K562 (cell line): ENCODE data around the gene DNAJB2. TPM values are rescaled to one million over a fixed set of nuclear protein-coding genes. Genes with fewer than 3 reads are reported as not detected.

ENCODE experiments used
- ATAC-seq: fragments of 200-7000 bp; cut with Tn5 transposase; 3 replicates; pipeline ENCODE4 v1.9.1; 2020; ENCODE audit warnings: moderate library complexity
- BruUV-seq: library from RNA; stranded (reverse); fragments of 400-500 nt; replicated peaks from 2 replicates; lab custom pipeline; 2021; lab: Mats Ljungman, UMichigan
- CTCF ChIA-PET: fragments of 300-600 bp; formaldehyde crosslinking; extraction: SDS; loops from one replicate; lab custom pipeline; 2021; ENCODE audit warnings: low intra/inter-chr PET ratio; lab: Yijun Ruan, JAX
- POLR2A ChIA-PET: fragments of 300-600, 350-650 bp; sonication (Branson Sonifier 250); formaldehyde crosslinking; extraction: SDS; loops from one replicate; lab custom pipeline; 2021; ENCODE audit warnings: antibody characterized with exemption, inconsistent platforms; lab: Yijun Ruan, JAX
- DNase-seq, 4 experiments: peaks; one replicate each; pipeline versions ENCODE4 v3.0.0 to v3.0.0-alpha.2; 2011 to 2018; ENCODE audit warnings: low spot score in 3 of 4, mixed read lengths in 3 of 4; ENCODE audit errors: extremely low read depth in 1 of 4
- FAIRE-seq: peaks from 2 replicates; lab custom pipeline; 2011; peaks lifted over from hg19 to GRCh38; lab: Jason Lieb, UNC
- H2AFZ ChIP-seq: 2 replicates; pipeline ENCODE4 v1.6.0; 2011; ENCODE audit warnings: low read depth, low read length, control low read depth, inconsistent platforms
- H3K27ac ChIP-seq: fragments of 200-600 bp; 3 replicates; pipeline ENCODE4 v1.8.0; 2011; ENCODE audit warnings: low read depth, mild to moderate bottlenecking, control low read depth, inconsistent platforms, low read length, moderate library complexity, mixed read lengths; ENCODE audit errors: extremely low read depth
- H3K27me3 ChIP-seq, 2 experiments: fragments of 300-600 bp in 1 of 2; 2 replicates in 1 of 2; 3 replicates in 1 of 2; pipeline versions ENCODE4 v1.6.0 to v1.8.0; 2011; ENCODE audit warnings: inconsistent platforms in 2 of 2, low read length in 2 of 2, mild to moderate bottlenecking in 1 of 2, mixed read lengths in 1 of 2, moderate library complexity in 1 of 2; ENCODE audit not compliant: control insufficient read depth in 2 of 2, insufficient read depth in 2 of 2
- H3K36me3 ChIP-seq: fragments of 300-600 bp; 3 replicates; pipeline ENCODE4 v1.8.0; 2011; ENCODE audit warnings: mild to moderate bottlenecking, low read length, inconsistent platforms; ENCODE audit not compliant: control insufficient read depth, insufficient read depth
- H3K4me1 ChIP-seq, 2 experiments: fragments of 200-600 bp in 1 of 2; replicated peaks in 1 of 2; 2 replicates in 1 of 2; 3 replicates in 1 of 2; pipeline versions ENCODE4 v1.5.1 to v1.8.0; 2011; ENCODE audit warnings: inconsistent platforms in 2 of 2, low read length in 2 of 2, mild to moderate bottlenecking in 1 of 2, mixed read lengths in 1 of 2, moderate library complexity in 1 of 2; ENCODE audit not compliant: control insufficient read depth in 2 of 2, insufficient read depth in 2 of 2
- H3K4me2 ChIP-seq: 2 replicates; pipeline ENCODE4 v1.6.1; 2011; ENCODE audit warnings: low read length, control low read depth, inconsistent platforms, mixed read lengths; ENCODE audit not compliant: insufficient read depth
- H3K4me3 ChIP-seq: fragments of 200-600 bp; sonication (generic), shearing (Covaris generic); 2 replicates; pipeline ENCODE4 v1.5.1; 2016; ENCODE audit warnings: control low read depth, inconsistent platforms
- H3K79me2 ChIP-seq: fragments of 200-600 bp; 3 replicates; pipeline ENCODE4 v1.8.0; 2011; ENCODE audit warnings: low read length, inconsistent platforms; ENCODE audit not compliant: control insufficient read depth, insufficient read depth
- H3K9ac ChIP-seq, 2 experiments: 2 replicates each; pipeline versions ENCODE4 v1.6.0 to v1.6.1; 2011; ENCODE audit warnings: low read depth in 2 of 2, low read length in 2 of 2, control low read depth in 1 of 2, inconsistent platforms in 1 of 2, mild to moderate bottlenecking in 1 of 2, mixed read lengths in 1 of 2; ENCODE audit not compliant: insufficient read depth in 1 of 2
- H3K9me1 ChIP-seq: one replicate; pipeline ENCODE4 v1.6.0; 2011; ENCODE audit warnings: inconsistent platforms, mild to moderate bottlenecking, low read length, moderate library complexity; ENCODE audit not compliant: control insufficient read depth, insufficient read depth
- H3K9me3 ChIP-seq: replicated peaks from 2 replicates; pipeline ENCODE4 v1.5.1; 2011; ENCODE audit warnings: low read depth, low read length, inconsistent platforms; ENCODE audit not compliant: control insufficient read depth, insufficient read depth
- H4K20me1 ChIP-seq: replicated peaks from 2 replicates; pipeline ENCODE4 v1.6.1; 2011; ENCODE audit warnings: low read length, inconsistent platforms, mixed read lengths; ENCODE audit not compliant: control insufficient read depth, insufficient read depth
- BCOR ChIP-seq: fragments of 450-650 bp; IDR thresholded peaks from 2 replicates; pipeline ENCODE4 v1.6.1; 2016
- CBFA2T3 ChIP-seq: fragments of 450-650 bp; IDR thresholded peaks from 2 replicates; pipeline ENCODE4 v1.6.1; 2017
- DPF2 ChIP-seq: fragments of 450-650 bp; IDR thresholded peaks from 2 replicates; pipeline ENCODE4 v1.6.1; 2016
- EGR1 ChIP-seq: fragments of 450-650 bp; conservative IDR thresholded peaks from 2 replicates; pipeline ENCODE4 v1.6.1; 2017; ENCODE audit warnings: mild to moderate bottlenecking
- FOSL1 ChIP-seq: fragments of 200-800 bp; sonication (Bioruptor generic); conservative IDR thresholded peaks from 2 replicates; pipeline ENCODE4 v1.6.1; 2016; ENCODE audit warnings: missing genetic modification characterization, missing compliant biosample characterization
- HOXB6 ChIP-seq: fragments of 250-450 bp; sonication (Bioruptor Pico); IDR thresholded peaks from 2 replicates; pipeline ENCODE4 v1.5.1; 2022; ENCODE audit warnings: mild to moderate bottlenecking, borderline replicate concordance
- KLF13 ChIP-seq: fragments of 450-650 bp; IDR thresholded peaks from 2 replicates; pipeline ENCODE4 v1.6.1; 2016; ENCODE audit warnings: missing genetic modification characterization, low read depth, mild to moderate bottlenecking, missing compliant biosample characterization, moderate library complexity, borderline replicate concordance
- KLF6 ChIP-seq: fragments of 250-450 bp; sonication (Bioruptor Pico); IDR thresholded peaks from 2 replicates; pipeline ENCODE4 v1.4.0; 2020; ENCODE audit warnings: mild to moderate bottlenecking, moderate library complexity, borderline replicate concordance
- MTF1 ChIP-seq: fragments of 250-450 bp; sonication (Bioruptor Pico); IDR thresholded peaks from 2 replicates; pipeline ENCODE4 v1.9.0; 2021; ENCODE audit warnings: moderate library complexity, mild to moderate bottlenecking, inconsistent platforms, borderline replicate concordance
- NFIC ChIP-seq: fragments of 450-650 bp; IDR thresholded peaks from 2 replicates; pipeline ENCODE4 v1.6.1; 2017; ENCODE audit warnings: mild to moderate bottlenecking, inconsistent platforms
- TFAP4 ChIP-seq: sonication (generic); formaldehyde crosslinking; IDR thresholded peaks from 2 replicates; pipeline ENCODE4 v1.8.0; 2022; ENCODE audit warnings: missing genetic modification reagents, mild to moderate bottlenecking, moderate library complexity, borderline replicate concordance
- VEZF1 ChIP-seq: fragments of 200-800 bp; sonication (Bioruptor generic); IDR thresholded peaks from 2 replicates; pipeline ENCODE4 v1.6.1; 2017; ENCODE audit warnings: missing genetic modification characterization, missing compliant biosample characterization
- ZBTB33 ChIP-seq: sonication (generic); formaldehyde crosslinking; IDR thresholded peaks from 2 replicates; pipeline ENCODE4 v1.8.1; 2023; ENCODE audit warnings: mild to moderate bottlenecking, missing genetic modification reagents
- ZBTB43 ChIP-seq: sonication (generic); formaldehyde crosslinking; IDR thresholded peaks from 2 replicates; pipeline ENCODE4 v1.8.0; 2023; ENCODE audit warnings: mild to moderate bottlenecking, missing genetic modification reagents
- ZBTB7A ChIP-seq: IDR thresholded peaks from 2 replicates; pipeline ENCODE4 v1.6.1; 2011; ENCODE audit warnings: low read depth, mild to moderate bottlenecking, low read length, moderate library complexity, borderline replicate concordance; ENCODE audit not compliant: control insufficient read depth
- ZNF76 ChIP-seq: fragments of 250-450 bp; sonication (Bioruptor Pico); IDR thresholded peaks from 2 replicates; pipeline ENCODE4 v1.4.0; 2020; ENCODE audit warnings: mild to moderate bottlenecking, moderate library complexity, borderline replicate concordance
- WGBS: fragments of 100-300 bp; shearing (Covaris generic); methylation state at CpG from one replicate; pipeline ENCODE4 v1.1.6; 2016; ENCODE audit warnings: low coverage, mixed read lengths; ENCODE audit not compliant: insufficient coverage; ENCODE audit errors: missing lambda C conversion rate; 5-methylcytosine and 5-hydroxymethylcytosine counted together
- in situ Hi-C: fragments of 300-500 bp; cut with MboI; formaldehyde crosslinking; loops from 4 replicates; pipeline ENCODE4 v1.15.0; 2018; ENCODE audit warnings: inconsistent platforms, mixed read lengths
- intact Hi-C: fragments of 100-400 bp; cut with micrococcal nuclease; formaldehyde crosslinking; loops from 2 replicates; pipeline ENCODE4 v1.14.2; 2022
- polyA plus RNA-seq, 8 experiments: library from polyadenylated mRNA; depleted of rRNA in 4 of 8; stranded (reverse) in 5 of 8; unstranded in 3 of 8; fragments of >200 nt; fragmentation: Nextera tagmentation in 2 of 8; fragmentation: Illumina TruSeq in 1 of 8; extraction: Ambion mirVana in 2 of 8; extraction: Trizol in 1 of 8; gene quantifications; 2 replicates each; pipeline versions ENCODE4 v1.2.1 to v1.2.3, GENCODE V29; 2011 to 2014; ENCODE audit warnings: inconsistent platforms in 1 of 8, missing spikeins in 1 of 8
- total RNA-seq, 7 experiments: library from RNA; depleted of rRNA in 6 of 7; stranded (reverse); fragments of >200 nt in 6 of 7; fragmentation: Illumina TruSeq in 2 of 7; extraction: Trizol in 2 of 7; gene quantifications; 2 replicates each; pipeline versions ENCODE4 v1.2.1 to v1.2.3, GENCODE V29; 2011 to 2021; ENCODE audit warnings: low replicate concordance in 1 of 7

Gene DNAJB2
- total and polyA plus RNA-seq, 9 of the 15 experiments (the other 6 are each of a cell fraction or from before 2014, with no cell fraction given), result 0.08 to 3.0 (median 2.2) TPM; not detected in 1

GRCh38 chr2:219289537-219290361 lies 10.6 kb downstream of the DNAJB2 start:
- Histone ChIP-seq H2AFZ (no peak overlapping the region), H3K4me2 (no peak overlapping the region), H3K36me3 (no peaks in the 10 kb centered on the region), H4K20me1 (no peaks in the 10 kb centered on the region), H3K27me3 (no peaks in the 10 kb centered on the region), H3K9me1 (no peaks in the 10 kb centered on the region), H3K79me2 (no peaks in the 10 kb centered on the region), H3K4me1 (peaks cover 35 to 66% of the 10 kb centered on the region in 2 experiments), H3K27ac (no peak overlapping the region), H3K9me3 (no peaks in the 10 kb centered on the region), H3K9ac (0 out of 4 replicates have a peak overlapping the region, but pooled peaks of 1 of the 2 experiments have one; percentile 39), H3K4me3 (no peak overlapping the region)
- in situ Hi-C loops, result loop anchor here (5.0 kb wide), 1 partner anchor 117 kb away; the partner anchor contains the start of gene SLC23A3
- POLR2A ChIA-PET, result interaction anchor here (0.7 to 1.1 kb wide), 3 partner anchors 9 to 853 kb away, joined by 3 to 5 read pairs (median 4); partner anchors contain the start of gene DNAJB2
- ATAC-seq (no peak), DNase-seq (peak in 1 of 4 experiments; percentile 24), FAIRE-seq (no peak)
- 58% methylated on average over 9 of the region's 16 CpGs for WGBS
- intact Hi-C loops, result no loop called here
- CTCF ChIA-PET, result no interaction called here
- BruUV-seq, result no TSS peak
- TF ChIP-seq FOSL1 (tag) (no peak), DPF2 (no peak), EGR1 (peak; percentile 58; the same call in 1 of the 2 replicates), TFAP4 (no peak), ZNF76 (CRISPR knock-in tag) (no peak), ZBTB43 (CRISPR knock-in tag) (no peak), MTF1 (CRISPR knock-in tag) (no peak), HOXB6 (CRISPR knock-in tag) (no peak), KLF6 (no peak), ZBTB7A (peak; percentile 72; the same call in 1 of the 2 replicates), BCOR (0 out of 2 replicates have a peak, but pooled peaks have one; percentile 6), KLF13 (tag) (no peak), CBFA2T3 (0 out of 2 replicates have a peak, but pooled peaks have one; percentile 8), NFIC (peak; percentile 63), ZBTB33 (peak; percentile 78), VEZF1 (CRISPR knock-in tag) (peak; percentile 45)
